Measurements from ENCODE around the gene WWTR1. TPM values are rescaled to one million over a fixed set of nuclear protein-coding genes. Genes with fewer than 3 reads are reported as not detected.

Gene WWTR1
- total RNA-seq, 1 experiment from 2014 or later = 79.7 TPM

DNA sequence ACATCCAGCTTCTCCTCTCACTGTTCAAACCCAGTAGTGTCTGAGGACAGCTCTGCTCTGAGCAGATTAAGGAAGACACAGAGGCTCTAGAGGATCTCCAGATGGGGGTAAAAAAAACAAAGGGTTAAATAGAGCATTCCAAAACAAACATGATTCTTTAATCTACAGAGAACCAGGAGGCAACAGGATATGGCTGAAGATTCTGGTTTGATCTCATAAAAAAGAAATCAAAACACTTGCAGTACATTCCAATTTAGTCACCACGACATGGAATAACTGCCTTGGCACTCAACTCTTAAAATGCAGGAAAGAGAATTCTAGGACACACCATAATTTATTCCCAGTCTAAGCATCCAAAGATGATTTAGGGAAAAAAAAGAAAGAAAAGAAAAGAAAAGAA, 151.3 kb downstream of the WWTR1 start:
- Histone ChIP-seq H3K4me2 (ENCODE audit: low read length) (peak overlapping the region; percentile 30), H3K79me2 (ENCODE audit: low read length) (no peaks in the 10 kb centered on the region), H3K9me3 (ENCODE audit: low read length) (no peaks in the 10 kb centered on the region), H3K4me3 (ENCODE audit: low read length) (no peak overlapping the region), H3K27me3 (ENCODE audit: low read length) (no peaks in the 10 kb centered on the region), H3K9me2 (replicated peaks; ENCODE audit: low read length) (no peaks in the 10 kb centered on the region), H3K27ac (ENCODE audit: low read length) (no peak overlapping the region), H2AFZ (ENCODE audit: low read length) (no peak overlapping the region), H3K4me1 (ENCODE audit: insufficient read depth, low read length) (peaks cover 19% of the 10 kb centered on the region), H3K36me3 (ENCODE audit: low read depth, low read length) (no peaks in the 10 kb centered on the region), H3K9ac (ENCODE audit: low read length) (no peak overlapping the region), H3F3A (ENCODE audit: low read length, unreplicated experiment) (no peaks in the 10 kb centered on the region), H4K20me1 (ENCODE audit: low read length) (no peaks in the 10 kb centered on the region)
- CTCF ChIA-PET = no interaction called here
- no TSS peak for BruUV-seq (replicated peaks)
- DNase-seq (peak; percentile 52), ATAC-seq (peak; percentile 68)
- no peak for TF ChIP-seq EZH2 (IDR thresholded peaks at IDR 0.05; ENCODE audit: low read length, unreplicated experiment)
- TF ChIP-seq, protein P1, sequence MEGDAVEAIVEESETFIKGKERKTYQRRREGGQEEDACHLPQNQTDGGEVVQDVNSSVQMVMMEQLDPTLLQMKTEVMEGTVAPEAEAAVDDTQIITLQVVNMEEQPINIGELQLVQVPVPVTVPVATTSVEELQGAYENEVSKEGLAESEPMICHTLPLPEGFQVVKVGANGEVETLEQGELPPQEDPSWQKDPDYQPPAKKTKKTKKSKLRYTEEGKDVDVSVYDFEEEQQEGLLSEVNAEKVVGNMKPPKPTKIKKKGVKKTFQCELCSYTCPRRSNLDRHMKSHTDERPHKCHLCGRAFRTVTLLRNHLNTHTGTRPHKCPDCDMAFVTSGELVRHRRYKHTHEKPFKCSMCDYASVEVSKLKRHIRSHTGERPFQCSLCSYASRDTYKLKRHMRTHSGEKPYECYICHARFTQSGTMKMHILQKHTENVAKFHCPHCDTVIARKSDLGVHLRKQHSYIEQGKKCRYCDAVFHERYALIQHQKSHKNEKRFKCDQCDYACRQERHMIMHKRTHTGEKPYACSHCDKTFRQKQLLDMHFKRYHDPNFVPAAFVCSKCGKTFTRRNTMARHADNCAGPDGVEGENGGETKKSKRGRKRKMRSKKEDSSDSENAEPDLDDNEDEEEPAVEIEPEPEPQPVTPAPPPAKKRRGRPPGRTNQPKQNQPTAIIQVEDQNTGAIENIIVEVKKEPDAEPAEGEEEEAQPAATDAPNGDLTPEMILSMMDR (conservative IDR thresholded peaks at IDR 0.05; ENCODE audit: low read depth, low read length) = no peak
- no peak for TF ChIP-seq EZH2phosphoT487 (IDR thresholded peaks at IDR 0.05; ENCODE audit: borderline replicate concordance, low read length)
- intact Hi-C loops (cut with micrococcal nuclease) = no loop called here
- POLR2A ChIA-PET (ENCODE audit: unreplicated experiment) = no interaction called here

DNA sequence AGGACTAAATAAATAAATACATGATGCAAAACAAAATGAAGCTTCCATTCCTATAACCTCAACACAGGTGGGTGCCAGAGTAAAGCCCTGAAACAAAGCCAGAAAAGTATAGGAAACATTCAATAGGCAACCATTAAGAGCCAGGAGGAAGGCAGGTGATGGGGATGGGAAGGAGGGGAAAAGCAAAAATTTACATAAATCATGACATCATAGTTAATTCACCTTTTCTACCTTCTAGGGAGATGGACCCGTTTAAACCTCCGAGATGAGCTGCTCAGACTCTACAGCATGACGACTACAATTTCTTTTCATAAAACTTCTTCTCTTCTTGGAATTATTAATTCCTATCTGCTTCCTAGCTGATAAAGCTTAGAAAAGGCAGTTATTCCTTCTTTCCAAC, 155.4 kb downstream of the WWTR1 start:
- intact Hi-C loops (cut with micrococcal nuclease) = no loop called here
- H2AFZ ChIP-seq (ENCODE audit: low read length) = no peak overlapping the region
- no peak overlapping the region for H3K4me2 ChIP-seq (ENCODE audit: low read length)
- no peaks in the 10 kb centered on the region for H3K27me3 ChIP-seq (ENCODE audit: low read length)
- ATAC-seq = no peak
- no peak for DNase-seq
- H3K79me2 ChIP-seq (ENCODE audit: low read length) = no peaks in the 10 kb centered on the region
- no peaks in the 10 kb centered on the region for H3F3A ChIP-seq (ENCODE audit: low read length, unreplicated experiment)
- TF ChIP-seq EZH2 (IDR thresholded peaks at IDR 0.05; ENCODE audit: low read length, unreplicated experiment) = no peak
- TF ChIP-seq EZH2phosphoT487 (IDR thresholded peaks at IDR 0.05; ENCODE audit: borderline replicate concordance, low read length) = no peak
- no peak overlapping the region for H3K4me3 ChIP-seq (ENCODE audit: low read length)
- H3K9me2 ChIP-seq (replicated peaks; ENCODE audit: low read length) = no peaks in the 10 kb centered on the region
- BruUV-seq (replicated peaks) = no TSS peak
- H3K36me3 ChIP-seq (ENCODE audit: low read depth, low read length) = no peaks in the 10 kb centered on the region
- no peaks in the 10 kb centered on the region for H3K9me3 ChIP-seq (ENCODE audit: low read length)
- H4K20me1 ChIP-seq (ENCODE audit: low read length) = no peaks in the 10 kb centered on the region
- no peak overlapping the region for H3K27ac ChIP-seq (ENCODE audit: low read length)
- peaks cover 15% of the 10 kb centered on the region for H3K4me1 ChIP-seq (ENCODE audit: insufficient read depth, low read length)
- ChIA-PET POLR2A (ENCODE audit: unreplicated experiment) (no interaction called here), CTCF (no interaction called here)
- H3K9ac ChIP-seq (ENCODE audit: low read length) = no peak overlapping the region

DNA sequence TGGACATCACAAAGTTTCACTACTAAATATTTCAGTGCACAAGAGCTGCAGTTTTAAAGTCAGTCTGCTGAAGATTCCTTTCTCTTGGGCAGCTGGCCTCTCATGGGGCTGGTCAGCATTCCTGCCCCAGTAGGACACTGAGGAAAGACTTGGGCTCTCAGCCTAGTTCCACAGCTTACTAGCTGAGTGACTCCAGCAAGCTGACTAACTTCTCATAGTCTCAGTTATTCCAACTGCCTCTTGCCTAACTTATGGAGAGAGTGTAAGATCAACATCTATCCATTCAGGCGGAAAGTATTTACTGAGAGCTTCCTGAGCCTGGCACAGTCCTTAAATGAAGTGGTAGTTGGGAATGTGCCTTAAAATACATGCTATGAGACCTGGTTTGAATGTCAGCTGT, 156.3 kb downstream of the WWTR1 start:
- H3K36me3 ChIP-seq (ENCODE audit: low read depth, low read length) = no peaks in the 10 kb centered on the region
- no peaks in the 10 kb centered on the region for H3F3A ChIP-seq (ENCODE audit: low read length, unreplicated experiment)
- no peaks in the 10 kb centered on the region for H3K9me2 ChIP-seq (replicated peaks; ENCODE audit: low read length)
- ATAC-seq = peak; percentile 32; the same call in 1 of the 2 replicates
- H3K27ac ChIP-seq (ENCODE audit: low read length) = no peak overlapping the region
- H3K9me3 ChIP-seq (ENCODE audit: low read length) = no peaks in the 10 kb centered on the region
- H3K4me2 ChIP-seq (ENCODE audit: low read length) = no peak overlapping the region
- peaks cover 6% of the 10 kb centered on the region for H3K4me1 ChIP-seq (ENCODE audit: insufficient read depth, low read length)
- H2AFZ ChIP-seq (ENCODE audit: low read length) = no peak overlapping the region
- no peaks in the 10 kb centered on the region for H4K20me1 ChIP-seq (ENCODE audit: low read length)
- H3K9ac ChIP-seq (ENCODE audit: low read length) = no peak overlapping the region
- H3K79me2 ChIP-seq (ENCODE audit: low read length) = no peaks in the 10 kb centered on the region
- DNase-seq = peak; percentile 42
- ChIA-PET CTCF (no interaction called here), POLR2A (ENCODE audit: unreplicated experiment) (no interaction called here)
- no peaks in the 10 kb centered on the region for H3K27me3 ChIP-seq (ENCODE audit: low read length)
- no peak overlapping the region for H3K4me3 ChIP-seq (ENCODE audit: low read length)
- intact Hi-C loops (cut with micrococcal nuclease) = no loop called here
- TF ChIP-seq, protein P1 (conservative IDR thresholded peaks at IDR 0.05; ENCODE audit: low read depth, low read length) = no peak
- TF ChIP-seq EZH2phosphoT487 (IDR thresholded peaks at IDR 0.05; ENCODE audit: borderline replicate concordance, low read length) (no peak), EZH2 (IDR thresholded peaks at IDR 0.05; ENCODE audit: low read length, unreplicated experiment) (no peak)
- no TSS peak for BruUV-seq (replicated peaks)

All from PC-3 (cell line).